ENCODE results near the gene ANKRD50.

ANKRD50 gene

GRCh38 chr4:124644621-124645020 lies 67.9 kb downstream of the ANKRD50 start:
- TF ChIP-seq TAF1 (IDR thresholded peaks at IDR 0.05; ENCODE audit: borderline replicate concordance, insufficient read depth, low read length) (no peak), SIN3A (IDR thresholded peaks at IDR 0.05; ENCODE audit: borderline replicate concordance, insufficient read depth, low read length) (no peak), REST (IDR thresholded peaks at IDR 0.05; ENCODE audit: insufficient read depth in 1 of 2, low read depth in 2 of 2, low read length in 2 of 2) (no peak), FOXP2 (optimal IDR thresholded peaks at IDR 0.05; ENCODE audit: borderline replicate concordance, extremely low read depth, extremely low read length, insufficient read depth) (no peak), POLR2AphosphoS5 (IDR thresholded peaks at IDR 0.05; ENCODE audit: low read depth, low read length) (no peak)

DNA sequence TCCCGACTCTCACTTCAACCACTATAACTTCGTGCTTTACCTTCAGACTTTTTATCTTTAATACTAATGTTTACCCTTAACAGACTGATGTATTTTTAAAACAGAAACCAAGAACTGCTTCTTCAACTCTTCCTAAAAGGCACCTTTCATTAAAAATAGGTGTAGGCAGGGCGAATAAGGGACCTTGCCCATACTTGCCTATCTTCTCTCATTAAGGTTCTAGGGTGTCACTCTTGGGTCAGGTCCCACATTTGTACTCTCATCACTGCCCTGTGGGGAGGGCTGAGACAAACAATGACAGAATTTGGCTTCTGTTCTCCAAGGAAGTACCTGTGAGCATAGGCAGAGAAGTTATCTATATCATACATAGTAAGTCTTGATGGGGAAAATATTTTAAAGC lies 69.7 kb downstream of the ANKRD50 start:
- TF ChIP-seq SIN3A (IDR thresholded peaks at IDR 0.05; ENCODE audit: borderline replicate concordance, insufficient read depth, low read length) = no peak
- no peak for TF ChIP-seq REST (IDR thresholded peaks at IDR 0.05; ENCODE audit: insufficient read depth in 1 of 2, low read depth in 2 of 2, low read length in 2 of 2)
- no peak for TF ChIP-seq FOXP2 (optimal IDR thresholded peaks at IDR 0.05; ENCODE audit: borderline replicate concordance, extremely low read depth, extremely low read length, insufficient read depth)
- TF ChIP-seq POLR2AphosphoS5 (IDR thresholded peaks at IDR 0.05; ENCODE audit: low read depth, low read length) = no peak
- no peak for TF ChIP-seq TAF1 (IDR thresholded peaks at IDR 0.05; ENCODE audit: borderline replicate concordance, insufficient read depth, low read length)

GRCh38 chr4:124641715-124642381 lies 70.7 kb downstream of the ANKRD50 start:
- no peak for TF ChIP-seq SIN3A (IDR thresholded peaks at IDR 0.05; ENCODE audit: borderline replicate concordance, insufficient read depth, low read length)
- no peak for TF ChIP-seq FOXP2 (optimal IDR thresholded peaks at IDR 0.05; ENCODE audit: borderline replicate concordance, extremely low read depth, extremely low read length, insufficient read depth)
- no peak for TF ChIP-seq REST (IDR thresholded peaks at IDR 0.05; ENCODE audit: insufficient read depth in 1 of 2, low read depth in 2 of 2, low read length in 2 of 2)
- no peak for TF ChIP-seq POLR2AphosphoS5 (IDR thresholded peaks at IDR 0.05; ENCODE audit: low read depth, low read length)
- no peak for TF ChIP-seq TAF1 (IDR thresholded peaks at IDR 0.05; ENCODE audit: borderline replicate concordance, insufficient read depth, low read length)

- no peak for TF ChIP-seq REST (IDR thresholded peaks at IDR 0.05; ENCODE audit: insufficient read depth in 1 of 2, low read depth in 2 of 2, low read length in 2 of 2)
- TF ChIP-seq SIN3A (IDR thresholded peaks at IDR 0.05; ENCODE audit: borderline replicate concordance, insufficient read depth, low read length) = no peak
Measured at GRCh38 chr4:124640022-124640730, 72.4 kb downstream of the ANKRD50 start.

Measured in PFSK-1 (cell line).